Forelimb muscle (tissue), 1 donor: Measurements from ENCODE around the gene MRTFA. TPM values are rescaled to one million over a fixed set of nuclear protein-coding genes. Genes with fewer than 3 reads are reported as not detected.
"Not testable (repeated sequence)": the region's sequence is repeated elsewhere in the genome, so short reads cannot be mapped to it uniquely, and the experiment has no call there.

Source experiments
- DNase-seq: peaks from one replicate; pipeline ENCODE4 v3.0.0-alpha.2; 2013; ENCODE audit warnings: low read depth
- polyA plus RNA-seq: library from polyadenylated mRNA; unstranded; fragments of 120-200 nt; gene quantifications from one replicate; pipeline ENCODE4 v1.2.1, GENCODE V29; 2013; ENCODE audit not compliant: insufficient read length

Gene MRTFA
- polyA plus RNA-seq, 1 donor: 25.8 TPM

DNA sequence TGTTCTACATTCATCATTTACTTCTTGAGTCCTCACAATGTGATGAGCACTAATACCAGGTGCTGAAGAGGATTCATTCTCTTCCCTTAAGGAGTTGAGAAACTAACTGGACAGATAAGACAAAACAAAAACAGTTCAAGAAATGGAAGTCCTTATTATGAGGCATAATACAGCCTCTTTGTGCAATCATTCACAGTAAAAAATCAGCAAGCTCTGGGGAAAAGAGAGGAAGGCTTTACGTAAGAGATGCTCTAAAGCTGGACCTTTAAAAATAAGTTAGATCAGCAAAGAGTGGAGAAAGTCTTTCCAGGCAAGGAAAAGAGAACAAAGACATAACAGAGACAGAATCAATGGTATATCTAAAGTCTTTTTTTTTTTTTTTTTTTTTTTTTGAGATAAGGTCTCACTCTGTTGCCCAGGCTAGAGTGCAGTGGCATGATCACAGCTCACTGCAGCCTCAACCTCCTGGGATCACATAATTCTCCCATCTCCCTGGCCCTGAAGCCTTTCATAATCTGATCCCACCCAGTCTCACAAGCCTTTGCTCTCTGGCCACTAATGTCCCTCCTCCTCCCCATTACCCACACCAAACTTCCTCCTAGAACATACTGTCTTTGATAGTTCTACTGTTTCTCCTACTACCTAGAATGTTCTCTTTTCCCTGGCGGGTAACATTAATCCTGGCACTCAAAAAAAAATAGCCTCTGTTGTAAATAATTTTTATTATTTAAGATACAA, 40.9 kb downstream of the MRTFA start:
- DNase-seq: no peak

DNA sequence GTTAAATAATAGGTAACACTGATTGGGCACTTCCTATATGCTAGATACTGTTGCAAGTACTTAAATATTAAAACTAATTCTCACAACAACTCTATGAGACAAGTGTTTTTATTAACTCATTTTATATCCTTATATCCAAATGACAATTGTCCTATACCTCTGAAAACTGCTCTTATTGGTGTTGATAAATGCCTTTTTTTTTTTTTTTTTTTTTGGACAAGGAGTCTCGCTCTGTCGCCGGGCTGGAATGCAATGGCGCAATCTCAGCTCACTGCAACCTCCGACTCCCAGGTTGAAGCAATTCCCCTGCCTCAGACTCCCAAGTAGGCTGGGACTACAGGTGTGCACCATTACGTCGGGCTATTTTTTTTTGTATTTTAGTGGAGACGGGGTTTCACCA, 41.6 kb downstream of the MRTFA start:
- DNase-seq: no peak

GRCh38 chr22:40594346-40594745, 42.2 kb downstream of the MRTFA start:
- no peak for DNase-seq

GRCh38 chr22:40593460-40594273, 42.9 kb downstream of the MRTFA start:
- no peak for DNase-seq

DNA sequence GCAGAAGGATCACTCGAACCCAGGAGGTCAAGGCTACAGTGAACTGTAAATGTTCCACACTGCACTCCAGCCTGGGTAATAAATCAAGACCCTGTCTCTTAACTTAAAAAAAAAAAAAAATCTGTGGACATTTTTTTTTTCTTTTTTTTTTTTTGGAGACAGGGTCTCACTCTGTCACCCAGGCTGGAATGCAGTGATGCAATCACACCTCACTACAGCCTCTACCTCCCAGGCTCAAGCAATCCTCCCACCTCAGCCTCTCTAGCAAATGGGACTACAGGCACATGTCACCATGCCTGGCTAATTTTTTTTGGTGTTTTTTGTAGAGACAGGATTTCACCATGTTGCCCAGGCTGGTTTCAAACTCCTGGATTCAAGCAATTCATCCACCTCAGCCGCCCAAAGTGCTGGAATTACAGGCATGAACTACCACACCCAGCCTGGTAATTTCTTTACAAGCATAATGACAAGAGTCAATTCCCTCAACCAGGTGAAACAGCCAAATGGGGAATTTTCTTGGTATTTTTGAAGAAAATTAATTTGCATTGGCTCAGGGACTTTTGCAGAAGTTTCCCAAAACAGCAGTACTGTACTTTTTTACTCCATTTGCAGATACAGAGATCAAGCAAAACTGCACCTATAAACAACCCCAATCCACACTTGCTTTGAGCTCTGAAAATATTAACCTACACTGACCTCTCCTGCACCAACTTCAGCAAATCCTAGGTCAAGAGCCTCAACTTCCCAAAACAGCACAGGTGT, 44.0 kb downstream of the MRTFA start:
- DNase-seq: no peak

DNA sequence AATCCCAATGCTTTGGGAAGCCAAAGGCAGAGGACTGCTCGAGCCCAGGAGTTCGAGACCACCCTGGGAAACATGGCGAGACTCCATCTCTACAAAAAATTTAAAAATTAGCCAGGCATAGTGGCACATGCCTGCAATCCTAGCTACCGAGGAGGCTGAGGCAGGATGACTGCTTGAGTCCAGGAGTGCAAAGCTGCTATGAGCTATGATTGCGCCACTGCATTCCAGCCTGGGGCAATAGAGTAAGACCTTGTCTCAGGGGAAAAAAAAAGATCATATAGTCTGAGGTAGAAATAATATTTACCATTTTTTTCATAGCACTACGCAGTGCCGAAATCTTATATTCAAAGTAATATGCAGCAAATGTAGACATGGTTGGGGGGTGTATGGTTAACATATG, 47.8 kb downstream of the MRTFA start:
- no peak for DNase-seq

- DNase-seq: no peak
Observed at GRCh38 chr22:40586781-40587180, 49.7 kb downstream of the MRTFA start.

GRCh38 chr22:40585310-40585751, 51.2 kb downstream of the MRTFA start:
- DNase-seq: no peak

- not testable (repeated sequence) for DNase-seq
Observed at GRCh38 chr22:40584766-40585165, 51.8 kb downstream of the MRTFA start.

- no peak for DNase-seq
Observed at GRCh38 chr22:40583053-40583741, 53.3 kb downstream of the MRTFA start.

GRCh38 chr22:40582063-40582462, 54.5 kb downstream of the MRTFA start:
- DNase-seq: no peak

DNA sequence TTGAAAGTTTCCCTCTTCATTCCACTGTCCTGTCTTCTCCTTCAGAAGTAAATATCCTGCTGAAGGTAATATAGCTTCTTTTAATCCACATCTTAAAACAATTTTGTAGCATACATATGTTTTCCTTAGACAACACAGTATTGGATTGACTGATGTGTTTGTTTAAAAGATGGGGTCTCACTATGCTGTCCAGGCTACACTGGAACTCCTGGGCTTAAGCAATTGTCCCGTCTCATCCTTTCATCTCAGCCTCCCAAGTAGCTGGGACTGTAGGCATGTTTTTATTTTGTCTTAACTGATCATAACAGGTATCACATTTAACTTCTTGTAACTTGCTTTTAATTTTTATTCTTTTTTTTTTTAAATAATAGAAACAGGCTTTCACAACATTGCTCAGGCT, 55.9 kb downstream of the MRTFA start:
- no peak for DNase-seq

DNA sequence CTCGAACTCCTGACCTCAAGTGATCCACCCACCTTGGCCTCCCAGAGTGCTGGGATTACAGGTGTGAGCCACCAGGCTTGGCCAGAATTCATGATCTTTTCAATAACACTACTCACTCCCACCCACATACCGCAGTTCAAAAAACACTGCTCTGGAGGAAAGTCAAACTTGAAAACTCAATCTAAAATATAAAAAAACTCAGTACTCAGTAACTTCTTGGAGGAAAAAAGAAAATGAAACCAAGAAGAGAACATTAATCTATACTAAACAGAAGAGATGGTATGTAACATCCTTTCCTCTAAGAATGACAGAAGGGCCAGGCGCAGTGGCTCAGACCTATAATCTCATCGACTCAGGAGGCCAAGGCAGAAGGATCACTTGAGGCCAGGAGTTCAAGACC, 58.3 kb downstream of the MRTFA start:
- DNase-seq: no peak

GRCh38 chr22:40572976-40573375, 63.5 kb downstream of the MRTFA start:
- DNase-seq: no peak

DNA sequence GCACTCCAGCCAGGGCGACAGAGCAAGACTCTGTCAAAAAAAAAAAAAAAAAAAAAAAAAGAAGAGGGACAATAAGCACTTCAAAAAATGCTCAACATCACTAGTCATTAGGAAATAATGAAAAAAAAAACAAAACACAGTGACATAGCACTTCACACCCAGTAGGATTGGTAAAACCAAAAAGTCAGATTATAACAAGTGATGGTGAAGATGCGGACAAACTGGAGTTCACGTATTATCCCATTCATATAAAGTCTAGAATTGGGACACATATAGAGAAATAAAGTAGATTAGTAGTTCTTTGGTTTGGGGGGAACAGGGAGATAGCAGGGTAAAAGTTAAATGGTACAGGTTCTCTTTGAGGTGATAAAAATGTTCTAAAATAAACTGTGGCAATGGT, 64.6 kb downstream of the MRTFA start:
- DNase-seq: no peak

- DNase-seq: no peak
Observed at GRCh38 chr22:40567626-40568328, 68.7 kb downstream of the MRTFA start.

DNA sequence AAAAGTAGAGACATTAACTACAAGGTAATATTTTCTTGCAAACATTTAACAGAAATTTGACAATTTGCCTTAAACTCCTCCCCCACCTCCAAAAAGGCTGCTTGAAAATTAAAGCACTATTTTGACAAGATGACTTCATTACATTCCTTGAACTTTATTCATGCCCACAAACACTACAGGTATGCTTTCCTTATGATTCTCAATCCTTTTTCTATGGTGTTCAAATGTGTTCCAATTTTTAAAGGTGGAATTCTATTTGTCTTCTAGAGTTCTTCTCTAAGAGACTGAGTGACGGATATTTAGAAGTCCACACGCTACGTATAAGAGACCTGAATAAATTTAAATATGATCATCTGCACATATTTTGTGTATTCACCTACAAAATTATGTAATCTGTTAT, 69.4 kb downstream of the MRTFA start:
- no peak for DNase-seq

DNA sequence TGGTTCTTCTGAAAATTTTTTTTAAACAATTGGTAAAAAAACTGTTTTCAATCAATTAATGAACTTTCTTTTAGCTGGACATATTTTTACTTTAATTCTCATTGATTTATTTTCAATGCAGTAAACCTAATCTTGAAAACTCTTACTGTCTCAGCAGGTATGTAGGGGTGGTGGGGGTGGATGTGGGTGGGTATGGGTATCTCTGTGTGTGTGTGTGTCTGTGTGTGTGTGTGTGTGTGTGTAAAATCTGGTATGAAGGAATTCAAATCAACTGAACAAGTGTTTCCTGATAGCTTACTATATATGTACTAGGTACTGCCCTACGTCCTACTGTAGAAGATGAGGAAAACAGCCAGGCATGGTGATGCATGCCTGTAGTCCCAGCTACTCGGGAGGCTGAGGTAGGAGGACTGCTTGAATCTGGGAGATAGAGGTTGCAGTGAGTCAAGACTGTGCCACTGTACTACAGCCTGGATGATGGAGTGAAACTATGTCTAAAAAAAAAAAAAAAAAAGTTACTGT, 75.5 kb downstream of the MRTFA start:
- DNase-seq: no peak

- DNase-seq: no peak
Observed at GRCh38 chr22:40560551-40560950, 76.0 kb downstream of the MRTFA start.

GRCh38 chr22:40557972-40558371, 78.5 kb downstream of the MRTFA start:
- DNase-seq: no peak

DNA sequence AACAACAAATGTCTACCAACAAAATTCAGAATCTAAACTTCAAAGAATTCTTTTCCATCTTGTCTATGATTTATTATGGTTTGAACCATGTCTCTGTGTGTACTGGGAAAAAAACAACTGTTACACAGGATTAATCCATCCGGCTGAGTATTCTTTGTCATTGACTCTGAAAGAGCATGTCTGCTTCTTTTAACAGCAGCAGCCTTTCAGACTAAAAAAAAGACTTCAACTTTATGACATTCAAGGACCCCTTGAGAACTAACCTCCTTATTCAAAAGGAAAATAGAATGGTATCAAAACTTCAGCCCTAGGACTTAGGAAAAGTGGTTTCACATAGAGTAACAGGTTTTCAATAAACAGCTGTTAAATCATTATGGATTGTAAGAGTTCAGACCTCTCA, 79.9 kb downstream of the MRTFA start:
- DNase-seq: no peak
